Transverse colon (tissue), 4 donors: Measurements from ENCODE around the gene TMEM59L. TPM values are rescaled to one million over a fixed set of nuclear protein-coding genes. Genes with fewer than 3 reads are reported as not detected.

Source experiments
- DNase-seq: peaks from one replicate; pipeline ENCODE4 v3.0.0-alpha.2; 2019
- H3K27ac ChIP-seq, 4 donors: fragments of 200-600 bp; sonication (generic); 2 replicates each; pipeline ENCODE4 v1.5.1; 2016 to 2018; ENCODE audit warnings: inconsistent platforms in 4 of 4
- H3K27me3 ChIP-seq: fragments of 200-600 bp; sonication (generic); 2 replicates; pipeline ENCODE4 v1.5.1; 2017; ENCODE audit warnings: inconsistent platforms
- H3K36me3 ChIP-seq, 4 donors: fragments of 200-600 bp; sonication (generic); 2 replicates each; pipeline ENCODE4 v1.5.1; 2017 to 2019; ENCODE audit warnings: inconsistent platforms in 4 of 4
- H3K4me1 ChIP-seq, 4 donors: fragments of 200-600 bp; sonication (generic); 2 replicates each; pipeline ENCODE4 v1.5.1; 2017 to 2020; ENCODE audit warnings: inconsistent platforms in 4 of 4
- H3K4me3 ChIP-seq, 4 donors: fragments of 200-600 bp; sonication (generic); 1 replicate in 1 of 4; 2 replicates in 3 of 4; pipeline versions ENCODE4 v1.5.1 to v1.6.1; 2017 to 2019; ENCODE audit warnings: inconsistent platforms in 4 of 4
- H3K9me3 ChIP-seq, 2 donors: fragments of 200-600 bp; sonication (generic); 2 replicates each; pipeline ENCODE4 v1.5.1; 2017 to 2019; ENCODE audit warnings: inconsistent platforms in 2 of 2
- EP300 ChIP-seq: sonication (generic); formaldehyde crosslinking; IDR thresholded peaks from one replicate; pipeline ENCODE4 v1.6.1; 2017; ENCODE audit warnings: antibody characterized with exemption, low read depth
- POLR2A ChIP-seq: fragments of 450-650 bp; IDR thresholded peaks from one replicate; pipeline ENCODE4 v1.6.1; 2016; ENCODE audit warnings: antibody characterized with exemption, mild to moderate bottlenecking, moderate library complexity
- POLR2AphosphoS5 ChIP-seq, 3 donors: sonication (generic); formaldehyde crosslinking; IDR thresholded peaks; one replicate each; pipeline ENCODE4 v1.6.1; 2016; ENCODE audit warnings: antibody characterized with exemption in 3 of 3
- WGBS, 2 donors: methylation state at CpG; one replicate each; pipeline ENCODE4 v1.1.5; 2018; ENCODE audit warnings: low coverage in 1 of 2; 5-methylcytosine and 5-hydroxymethylcytosine counted together
- in situ Hi-C, 4 donors: fragments of 200-750 bp; cut with MboI; loops; one replicate each; pipeline versions ENCODE4 v1.15.0 to v1.15.1; 2017; ENCODE audit warnings: low sequenced_read_pairs in 3 of 4, low pct_ligation_motif_present in 1 of 4, low pct_unique_long_range_greater_than_20kb in 1 of 4
- intact Hi-C: fragments of 100-400 bp; cut with DNase I; formaldehyde crosslinking; loops from one replicate; pipeline ENCODE4 v1.15.1; 2023; ENCODE audit warnings: low total_unique reads
- total RNA-seq, 4 donors: library from RNA; depleted of rRNA; stranded (reverse); fragments of >200 nt; gene quantifications; one replicate each; pipeline ENCODE4 v1.1.0, GENCODE V29; 2016
- TF ChIP-seq, protein P1 (sequence below), 5 experiments: fragments of 200-600 bp in 3 of 5; fragments of 450-650 bp in 2 of 5; sonication (generic) in 3 of 5; IDR thresholded peaks; 1 replicate in 2 of 5; 2 replicates in 3 of 5; pipeline ENCODE4 v1.5.1; 2016 to 2017; ENCODE audit warnings: antibody characterized with exemption in 5 of 5, inconsistent platforms in 3 of 5, mild to moderate bottlenecking in 2 of 5, moderate library complexity in 1 of 5

Gene TMEM59L
- total RNA-seq, 4 donors from 2014 or later = 0.48 to 21.7 (median 8.6) TPM

DNA sequence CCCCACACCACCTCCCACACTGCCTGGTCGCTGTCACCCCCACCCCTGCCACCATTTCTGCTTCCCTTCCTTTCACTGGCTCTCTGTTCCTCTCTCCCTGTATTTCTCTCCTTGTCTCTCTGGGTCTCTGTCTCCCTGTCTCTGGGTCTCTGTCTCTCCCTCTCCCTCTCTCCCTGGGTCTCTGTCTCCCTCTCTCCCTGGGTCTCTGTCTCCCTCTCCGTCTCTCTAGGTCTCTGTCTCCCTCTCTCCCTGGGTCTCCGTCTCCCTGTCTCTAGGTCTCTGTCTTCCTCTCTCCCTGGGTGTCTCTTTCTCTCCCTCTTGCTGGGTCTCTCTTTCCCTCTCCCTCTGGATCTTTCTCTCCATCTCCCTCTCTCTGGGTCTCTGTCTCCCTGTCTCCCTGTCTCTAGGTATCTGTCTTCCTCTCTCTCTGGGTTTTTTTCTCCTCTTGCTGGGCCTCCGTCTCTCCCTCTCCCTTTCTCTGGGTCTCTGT lies 45.7 kb downstream of the TMEM59L start:
- WGBS, 2 donors = 91 to 100% methylated on average over 2 to 4 of the region's 4 CpGs
- in situ Hi-C loops (no loop called here), intact Hi-C loops (no loop called here)
- peaks cover 0 to 23% (median 0%) of the 10 kb centered on the region in 4 donors for H3K4me1 ChIP-seq
- TF ChIP-seq POLR2AphosphoS5 (IDR thresholded peaks at IDR 0.05) (no peak), EP300 (no peak), POLR2A (no peak)
- TF ChIP-seq, protein P1, sequence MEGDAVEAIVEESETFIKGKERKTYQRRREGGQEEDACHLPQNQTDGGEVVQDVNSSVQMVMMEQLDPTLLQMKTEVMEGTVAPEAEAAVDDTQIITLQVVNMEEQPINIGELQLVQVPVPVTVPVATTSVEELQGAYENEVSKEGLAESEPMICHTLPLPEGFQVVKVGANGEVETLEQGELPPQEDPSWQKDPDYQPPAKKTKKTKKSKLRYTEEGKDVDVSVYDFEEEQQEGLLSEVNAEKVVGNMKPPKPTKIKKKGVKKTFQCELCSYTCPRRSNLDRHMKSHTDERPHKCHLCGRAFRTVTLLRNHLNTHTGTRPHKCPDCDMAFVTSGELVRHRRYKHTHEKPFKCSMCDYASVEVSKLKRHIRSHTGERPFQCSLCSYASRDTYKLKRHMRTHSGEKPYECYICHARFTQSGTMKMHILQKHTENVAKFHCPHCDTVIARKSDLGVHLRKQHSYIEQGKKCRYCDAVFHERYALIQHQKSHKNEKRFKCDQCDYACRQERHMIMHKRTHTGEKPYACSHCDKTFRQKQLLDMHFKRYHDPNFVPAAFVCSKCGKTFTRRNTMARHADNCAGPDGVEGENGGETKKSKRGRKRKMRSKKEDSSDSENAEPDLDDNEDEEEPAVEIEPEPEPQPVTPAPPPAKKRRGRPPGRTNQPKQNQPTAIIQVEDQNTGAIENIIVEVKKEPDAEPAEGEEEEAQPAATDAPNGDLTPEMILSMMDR (IDR thresholded peaks at IDR 0.05) = no peak
- H3K27ac ChIP-seq = peak overlapping the region; percentile 17 to 72 (median 66)
- no peaks in the 10 kb centered on the region for H3K36me3 ChIP-seq
- H3K27me3 ChIP-seq = no peaks in the 10 kb centered on the region
- no peaks in the 10 kb centered on the region for H3K9me3 ChIP-seq
- DNase-seq = no peak
- no peak overlapping the region for H3K4me3 ChIP-seq

DNA sequence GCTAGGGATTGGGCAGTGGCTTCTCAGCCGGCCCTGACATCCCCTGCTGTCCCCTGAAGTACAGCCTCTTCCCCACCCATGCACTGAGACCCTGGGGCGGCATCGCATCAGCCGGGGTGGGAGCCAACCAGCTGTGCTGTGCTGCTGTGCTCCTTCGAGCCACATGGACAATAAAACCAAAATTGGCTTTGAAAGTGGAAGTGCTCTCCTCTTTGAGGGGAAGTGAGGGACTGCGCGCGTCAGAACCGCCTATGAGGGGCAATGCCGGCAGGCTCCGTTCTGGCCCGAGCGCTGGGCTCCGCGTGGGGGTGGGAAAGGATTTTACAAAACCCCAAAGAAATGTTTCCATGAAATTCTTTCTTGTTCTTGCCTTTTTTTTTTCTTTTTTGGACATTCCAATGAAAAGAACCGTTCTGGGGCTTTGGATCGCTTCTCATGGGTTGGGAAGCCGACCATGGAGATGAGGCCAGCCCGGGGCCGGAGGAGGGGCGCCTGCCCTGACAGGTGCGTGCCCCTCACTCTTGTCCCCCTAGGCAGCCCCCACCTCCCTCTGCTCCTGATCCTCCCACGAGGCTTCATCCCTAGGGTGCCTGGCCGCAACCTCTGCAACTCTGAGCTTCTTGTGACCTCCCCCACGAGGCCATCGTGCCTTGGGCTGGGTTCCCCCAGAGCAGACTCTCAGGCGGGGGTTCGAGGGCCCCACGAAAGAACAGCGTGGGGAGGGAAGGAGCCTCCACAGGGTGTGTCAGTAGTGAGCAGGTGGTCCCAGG lies 46.8 kb downstream of the TMEM59L start:
- 55 to 71% methylated on average over 10 to 30 of the region's 30 CpGs for whole genome bisulfite sequencing, 2 donors
- in situ Hi-C loops (no loop called here), intact Hi-C loops (no loop called here)
- DNase-seq = no peak
- Histone ChIP-seq H3K4me3 (no peak overlapping the region), H3K9me3 (no peaks in the 10 kb centered on the region), H3K27ac (peak overlapping the region; percentile 64 to 72 (median 69)), H3K27me3 (no peaks in the 10 kb centered on the region), H3K4me1 (peaks cover 0 to 23% (median 0%) of the 10 kb centered on the region in 4 donors), H3K36me3 (no peaks in the 10 kb centered on the region)
- TF ChIP-seq POLR2A (no peak), EP300 (no peak), POLR2AphosphoS5 (IDR thresholded peaks at IDR 0.05) (no peak)
- TF ChIP-seq, protein P1 (IDR thresholded peaks at IDR 0.05) = no peak

DNA sequence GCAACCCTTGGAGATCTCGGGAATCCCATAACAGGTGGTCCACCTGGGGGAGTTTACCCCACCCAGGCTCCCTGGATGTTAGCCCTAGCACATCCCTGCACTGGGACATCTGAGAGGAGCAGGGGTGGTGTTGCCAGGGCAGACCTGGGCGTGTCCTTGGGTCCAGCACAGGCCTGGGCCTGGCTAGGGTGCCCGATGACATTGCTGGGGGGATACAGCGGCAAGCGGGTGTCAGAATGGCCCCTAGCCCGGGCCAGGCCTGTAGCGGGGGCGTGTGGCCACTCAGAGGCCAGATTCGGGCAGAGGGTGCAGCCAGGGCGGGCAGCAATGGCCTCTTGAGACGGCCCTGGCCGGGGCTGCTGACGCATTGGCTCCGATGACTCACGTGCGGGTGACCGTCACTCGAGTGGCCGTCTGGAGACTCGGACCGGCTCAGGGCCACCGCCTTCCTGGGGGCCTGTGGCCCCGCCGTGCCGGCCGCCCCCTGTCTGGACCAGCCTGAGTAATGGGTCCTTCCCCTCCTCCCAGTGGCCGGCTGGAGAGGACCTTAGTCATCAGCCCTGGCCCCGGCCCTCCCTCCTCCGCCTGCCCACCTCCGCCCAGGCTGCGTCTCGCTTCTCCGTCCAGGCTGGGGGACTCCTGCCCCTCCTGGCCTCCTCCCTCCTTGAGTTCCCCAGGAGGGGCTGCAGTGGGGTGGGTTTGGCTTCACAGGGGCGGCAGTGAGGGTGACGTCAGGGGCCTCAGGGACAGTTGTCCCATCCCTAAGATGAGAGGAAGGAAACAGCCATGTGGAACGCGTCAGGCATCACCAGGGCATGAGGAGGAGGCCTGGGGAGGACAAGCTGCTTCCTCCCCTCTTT lies 47.6 kb downstream of the TMEM59L start:
- TF ChIP-seq EP300 = no peak
- TF ChIP-seq POLR2AphosphoS5 (IDR thresholded peaks at IDR 0.05) = no peak
- no peak for TF ChIP-seq POLR2A
- TF ChIP-seq, protein P1 (IDR thresholded peaks at IDR 0.05) = no peak
- no peak overlapping the region for H3K4me3 ChIP-seq
- DNase-seq = peak; percentile 28
- WGBS, 2 donors = 92% methylated on average over 37 of the region's 37 CpGs; no CpG with 5 or more reads in 1 of the 2 donors
- intact Hi-C loops (no loop called here), in situ Hi-C loops (no loop called here)
- H3K27ac ChIP-seq = peak overlapping the region; percentile 64 to 72 (median 69)
- no peaks in the 10 kb centered on the region for H3K9me3 ChIP-seq
- H3K36me3 ChIP-seq = no peaks in the 10 kb centered on the region
- no peaks in the 10 kb centered on the region for H3K27me3 ChIP-seq
- H3K4me1 ChIP-seq = peaks cover 0 to 23% (median 0%) of the 10 kb centered on the region in 4 donors
